ENCODE results near the gene HOMER1.

Gene HOMER1

DNA sequence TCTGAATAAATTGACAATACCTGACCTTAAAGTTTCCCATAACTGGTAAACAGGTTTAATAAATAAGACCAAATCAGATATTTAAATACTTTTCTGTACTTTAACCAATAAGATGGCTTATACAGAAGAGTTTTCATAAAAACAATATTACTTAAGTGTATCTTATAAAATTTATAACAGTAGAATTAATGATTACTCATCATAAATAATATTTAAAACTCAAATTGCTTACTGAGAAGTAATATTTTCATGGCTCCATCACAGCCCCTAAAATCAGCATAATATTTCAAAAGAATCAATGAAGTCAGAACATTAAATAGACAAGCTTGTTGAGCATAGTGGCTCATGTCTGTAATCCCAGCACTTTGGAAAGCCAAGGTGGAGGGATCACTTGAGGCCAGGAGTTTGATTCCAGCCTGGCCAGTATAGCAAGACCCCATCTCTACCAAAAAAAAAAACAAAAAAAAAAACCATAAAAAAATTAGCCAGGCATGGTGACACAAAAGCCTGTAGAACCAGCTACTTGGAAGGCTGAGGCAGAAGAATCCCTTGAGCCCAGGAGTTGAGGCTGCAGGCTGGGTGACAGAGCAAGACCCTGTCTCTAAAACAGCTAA lies 23.5 kb downstream of the HOMER1 start:
- TF ChIP-seq, protein P1, sequence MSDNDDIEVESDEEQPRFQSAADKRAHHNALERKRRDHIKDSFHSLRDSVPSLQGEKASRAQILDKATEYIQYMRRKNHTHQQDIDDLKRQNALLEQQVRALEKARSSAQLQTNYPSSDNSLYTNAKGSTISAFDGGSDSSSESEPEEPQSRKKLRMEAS (IDR thresholded peaks at IDR 0.05; ENCODE audit: low read depth, low read length) = no peak
- TF ChIP-seq MYC (IDR thresholded peaks at IDR 0.05; ENCODE audit: low read depth, low read length) (no peak), POLR2A (IDR thresholded peaks at IDR 0.05; ENCODE audit: extremely low read depth, insufficient read length) (no peak)
- TF ChIP-seq, protein P2, sequence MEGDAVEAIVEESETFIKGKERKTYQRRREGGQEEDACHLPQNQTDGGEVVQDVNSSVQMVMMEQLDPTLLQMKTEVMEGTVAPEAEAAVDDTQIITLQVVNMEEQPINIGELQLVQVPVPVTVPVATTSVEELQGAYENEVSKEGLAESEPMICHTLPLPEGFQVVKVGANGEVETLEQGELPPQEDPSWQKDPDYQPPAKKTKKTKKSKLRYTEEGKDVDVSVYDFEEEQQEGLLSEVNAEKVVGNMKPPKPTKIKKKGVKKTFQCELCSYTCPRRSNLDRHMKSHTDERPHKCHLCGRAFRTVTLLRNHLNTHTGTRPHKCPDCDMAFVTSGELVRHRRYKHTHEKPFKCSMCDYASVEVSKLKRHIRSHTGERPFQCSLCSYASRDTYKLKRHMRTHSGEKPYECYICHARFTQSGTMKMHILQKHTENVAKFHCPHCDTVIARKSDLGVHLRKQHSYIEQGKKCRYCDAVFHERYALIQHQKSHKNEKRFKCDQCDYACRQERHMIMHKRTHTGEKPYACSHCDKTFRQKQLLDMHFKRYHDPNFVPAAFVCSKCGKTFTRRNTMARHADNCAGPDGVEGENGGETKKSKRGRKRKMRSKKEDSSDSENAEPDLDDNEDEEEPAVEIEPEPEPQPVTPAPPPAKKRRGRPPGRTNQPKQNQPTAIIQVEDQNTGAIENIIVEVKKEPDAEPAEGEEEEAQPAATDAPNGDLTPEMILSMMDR (IDR thresholded peaks at IDR 0.05; ENCODE audit: low read depth, low read length) = no peak
- H3K4me3 ChIP-seq (ENCODE audit: low read depth, low read length) = no peak overlapping the region
- DNase-seq (ENCODE audit: low read depth) = no peak

DNA sequence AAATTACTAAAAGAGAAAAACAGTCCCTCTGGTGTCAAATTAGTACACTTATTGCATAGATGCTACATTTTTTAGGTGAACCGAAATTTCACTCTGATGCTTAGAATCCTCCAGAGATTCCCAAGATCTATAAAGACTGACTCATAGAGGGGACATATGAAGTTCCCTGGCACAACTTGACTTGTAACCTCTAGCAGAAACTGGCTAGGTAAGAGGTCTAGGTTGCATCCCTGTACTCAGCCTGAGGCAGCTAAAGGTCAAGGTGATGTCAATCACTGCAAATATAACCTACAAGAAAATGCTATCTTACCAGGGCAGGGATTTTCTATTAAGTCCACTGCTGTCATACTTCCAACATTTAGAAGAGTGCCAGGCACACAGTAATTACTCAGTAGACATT lies 24.2 kb downstream of the HOMER1 start:
- TF ChIP-seq MYC (IDR thresholded peaks at IDR 0.05; ENCODE audit: low read depth, low read length) (no peak), POLR2A (IDR thresholded peaks at IDR 0.05; ENCODE audit: extremely low read depth, insufficient read length) (no peak)
- TF ChIP-seq, protein P2 (IDR thresholded peaks at IDR 0.05; ENCODE audit: low read depth, low read length) = no peak
- TF ChIP-seq, protein P1 (IDR thresholded peaks at IDR 0.05; ENCODE audit: low read depth, low read length) = no peak
- DNase-seq (ENCODE audit: low read depth) = no peak
- H3K4me3 ChIP-seq (ENCODE audit: low read depth, low read length) = no peak overlapping the region

DNA sequence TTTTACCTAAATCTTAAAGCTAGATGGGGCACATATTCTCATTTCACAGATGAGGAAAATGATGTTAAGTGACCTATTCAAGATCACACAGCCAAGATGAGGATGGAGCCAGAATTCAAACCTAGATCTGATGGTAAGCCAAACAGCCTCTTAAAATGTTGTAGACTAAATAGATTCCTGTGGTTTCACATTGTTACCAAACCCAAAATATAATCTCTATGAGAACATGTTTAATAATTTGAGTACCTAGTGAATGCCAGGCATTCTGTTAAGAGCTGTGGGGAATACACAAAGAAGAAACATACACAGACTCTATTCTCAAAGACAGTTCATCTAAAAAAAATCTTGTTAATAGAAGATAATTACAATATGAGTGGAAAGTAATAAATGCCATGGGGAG lies 25.2 kb downstream of the HOMER1 start:
- no peak for TF ChIP-seq POLR2A (IDR thresholded peaks at IDR 0.05; ENCODE audit: extremely low read depth, insufficient read length)
- TF ChIP-seq, protein P1 (IDR thresholded peaks at IDR 0.05; ENCODE audit: low read depth, low read length) = no peak
- TF ChIP-seq, protein P2 (IDR thresholded peaks at IDR 0.05; ENCODE audit: low read depth, low read length) = no peak
- no peak for TF ChIP-seq MYC (IDR thresholded peaks at IDR 0.05; ENCODE audit: low read depth, low read length)
- no peak for DNase-seq (ENCODE audit: low read depth)
- no peak overlapping the region for H3K4me3 ChIP-seq (ENCODE audit: low read depth, low read length)

DNA sequence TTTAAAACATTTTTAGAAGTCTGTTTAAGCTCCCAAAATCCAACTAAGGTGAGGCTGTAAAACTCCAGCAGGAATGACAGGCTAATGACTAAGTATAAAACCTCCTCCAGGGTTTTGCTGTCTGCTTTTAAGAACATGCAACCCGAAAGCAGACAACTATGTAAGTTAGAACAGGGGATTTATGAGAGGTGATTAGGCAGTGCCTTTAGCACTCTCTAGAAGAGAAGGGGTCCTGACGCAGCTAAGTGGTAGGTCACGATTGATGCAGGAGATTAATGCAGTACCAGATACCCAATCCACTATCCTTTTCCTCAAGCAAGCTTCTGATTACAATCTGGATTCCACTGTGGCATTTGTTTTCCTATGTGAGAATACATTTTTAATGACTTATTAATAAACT lies 25.9 kb downstream of the HOMER1 start:
- no peak for TF ChIP-seq POLR2A (IDR thresholded peaks at IDR 0.05; ENCODE audit: extremely low read depth, insufficient read length)
- TF ChIP-seq MYC (IDR thresholded peaks at IDR 0.05; ENCODE audit: low read depth, low read length) = no peak
- TF ChIP-seq, protein P1 (IDR thresholded peaks at IDR 0.05; ENCODE audit: low read depth, low read length) = no peak
- TF ChIP-seq, protein P2 (IDR thresholded peaks at IDR 0.05; ENCODE audit: low read depth, low read length) = no peak
- no peak for DNase-seq (ENCODE audit: low read depth)
- no peak overlapping the region for H3K4me3 ChIP-seq (ENCODE audit: low read depth, low read length)

DNA sequence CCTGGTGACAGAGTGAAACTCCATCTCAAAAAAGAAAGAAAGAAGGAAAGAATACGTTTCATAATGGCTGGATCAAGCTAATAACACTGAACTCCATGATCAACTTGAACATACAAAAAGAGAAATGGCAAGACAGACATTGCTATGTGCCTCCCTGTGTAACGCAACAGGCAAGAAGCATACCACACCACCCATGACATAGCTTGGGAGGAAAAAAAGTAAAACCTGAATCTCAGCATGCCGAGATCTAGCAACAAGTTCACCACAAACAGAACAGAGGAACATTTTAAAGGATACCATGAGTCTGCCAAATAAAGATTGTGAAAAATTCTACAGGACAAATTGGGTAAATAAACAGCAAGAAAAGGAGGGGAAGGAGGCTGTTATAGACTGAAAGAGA lies 26.7 kb downstream of the HOMER1 start:
- TF ChIP-seq, protein P2 (IDR thresholded peaks at IDR 0.05; ENCODE audit: low read depth, low read length) = no peak
- TF ChIP-seq MYC (IDR thresholded peaks at IDR 0.05; ENCODE audit: low read depth, low read length) = no peak
- DNase-seq (ENCODE audit: low read depth) = no peak
- no peak overlapping the region for H3K4me3 ChIP-seq (ENCODE audit: low read depth, low read length)

DNA sequence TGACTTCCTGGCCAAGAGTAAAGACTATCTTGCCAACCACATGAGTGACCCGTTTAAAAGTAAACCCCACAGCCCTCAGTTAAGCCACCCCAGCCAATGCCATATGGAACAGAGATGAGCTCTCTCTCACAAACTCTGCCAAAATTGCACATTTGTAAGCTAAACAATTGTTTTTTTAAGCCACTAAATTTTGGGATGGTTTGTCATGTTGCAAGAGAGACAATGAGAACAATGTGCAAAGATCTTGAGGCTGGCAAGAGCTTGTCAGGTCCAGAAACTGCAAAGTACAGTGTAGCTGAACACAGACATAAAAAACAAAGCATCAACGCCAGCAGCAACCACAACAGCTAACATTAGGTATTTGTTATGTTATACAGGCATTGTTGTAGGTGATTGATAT lies 27.8 kb downstream of the HOMER1 start:
- no peak for DNase-seq (ENCODE audit: low read depth)
- TF ChIP-seq MYC (IDR thresholded peaks at IDR 0.05; ENCODE audit: low read depth, low read length) (no peak), POLR2A (IDR thresholded peaks at IDR 0.05; ENCODE audit: extremely low read depth, insufficient read length) (no peak)
- TF ChIP-seq, protein P2 (IDR thresholded peaks at IDR 0.05; ENCODE audit: low read depth, low read length) = no peak
- TF ChIP-seq, protein P1 (IDR thresholded peaks at IDR 0.05; ENCODE audit: low read depth, low read length) = no peak
- no peak overlapping the region for H3K4me3 ChIP-seq (ENCODE audit: low read depth, low read length)
